Suprapubic skin (tissue), 4 donors: Measurements from ENCODE around the gene SOS2.

Experiments used
- EP300 ChIP-seq: sonication (generic); formaldehyde crosslinking; IDR thresholded peaks from one replicate; pipeline ENCODE4 v1.6.1; 2017; ENCODE audit warnings: antibody characterized with exemption
- POLR2AphosphoS5 ChIP-seq, 3 donors: sonication (generic); formaldehyde crosslinking; IDR thresholded peaks; one replicate each; pipeline ENCODE4 v1.6.1; 2017; ENCODE audit warnings: antibody characterized with exemption in 3 of 3

- TF ChIP-seq POLR2AphosphoS5 (IDR thresholded peaks at IDR 0.05) (no peak), EP300 (no peak)
Measured at GRCh38 chr14:50094056-50094755, 137.2 kb downstream of the SOS2 start.
